HCT116 (cell line): ENCODE results near the gene IRF2.

Experiments
- JUND ChIP-seq: IDR thresholded peaks from 2 replicates; pipeline ENCODE4 v1.6.1; 2012
- POLR2AphosphoS5 ChIP-seq: IDR thresholded peaks from 2 replicates; pipeline ENCODE4 v1.6.1; 2011; ENCODE audit warnings: mild to moderate bottlenecking, low read depth, low read length, moderate library complexity
- TF ChIP-seq, protein P1 (sequence below): IDR thresholded peaks from 2 replicates; pipeline ENCODE4 v1.6.1; 2012
- TF ChIP-seq, protein P2 (sequence below), 3 experiments: fragments of 200-600 bp in 1 of 3; sonication (generic) in 1 of 3; IDR thresholded peaks in 2 of 3; conservative IDR thresholded peaks in 1 of 3; 2 replicates each; pipeline ENCODE4 v1.5.1; 2012 to 2017; ENCODE audit warnings: low read depth in 2 of 3, low read length in 2 of 3, antibody characterized with exemption in 1 of 3, borderline replicate concordance in 1 of 3, control low read depth in 1 of 3, mild to moderate bottlenecking in 1 of 3, mixed read lengths in 1 of 3, mixed run types in 1 of 3, moderate library complexity in 1 of 3; ENCODE audit not compliant: insufficient read depth in 1 of 3

DNA sequence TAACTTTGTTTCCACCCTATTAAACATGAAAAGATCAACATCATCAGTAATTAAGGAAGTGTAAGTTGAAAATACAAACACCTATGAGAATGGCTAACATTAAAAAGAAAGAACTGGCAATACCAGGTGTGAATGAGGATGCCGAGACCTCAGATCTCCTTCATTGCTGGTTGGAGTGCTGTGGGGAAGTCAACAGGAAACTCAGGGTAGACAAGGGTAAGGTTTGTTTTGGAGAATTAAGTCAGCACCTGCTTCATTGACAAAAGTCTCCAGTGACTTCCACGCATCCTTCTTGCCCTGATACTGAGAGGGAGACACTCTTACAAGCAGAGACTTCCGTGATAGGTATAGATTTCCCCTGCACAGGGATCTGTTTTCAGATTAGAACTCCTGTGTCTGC lies 106.1 kb downstream of the IRF2 start:
- TF ChIP-seq, protein P1, sequence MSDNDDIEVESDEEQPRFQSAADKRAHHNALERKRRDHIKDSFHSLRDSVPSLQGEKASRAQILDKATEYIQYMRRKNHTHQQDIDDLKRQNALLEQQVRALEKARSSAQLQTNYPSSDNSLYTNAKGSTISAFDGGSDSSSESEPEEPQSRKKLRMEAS, result no peak
- TF ChIP-seq, protein P2, sequence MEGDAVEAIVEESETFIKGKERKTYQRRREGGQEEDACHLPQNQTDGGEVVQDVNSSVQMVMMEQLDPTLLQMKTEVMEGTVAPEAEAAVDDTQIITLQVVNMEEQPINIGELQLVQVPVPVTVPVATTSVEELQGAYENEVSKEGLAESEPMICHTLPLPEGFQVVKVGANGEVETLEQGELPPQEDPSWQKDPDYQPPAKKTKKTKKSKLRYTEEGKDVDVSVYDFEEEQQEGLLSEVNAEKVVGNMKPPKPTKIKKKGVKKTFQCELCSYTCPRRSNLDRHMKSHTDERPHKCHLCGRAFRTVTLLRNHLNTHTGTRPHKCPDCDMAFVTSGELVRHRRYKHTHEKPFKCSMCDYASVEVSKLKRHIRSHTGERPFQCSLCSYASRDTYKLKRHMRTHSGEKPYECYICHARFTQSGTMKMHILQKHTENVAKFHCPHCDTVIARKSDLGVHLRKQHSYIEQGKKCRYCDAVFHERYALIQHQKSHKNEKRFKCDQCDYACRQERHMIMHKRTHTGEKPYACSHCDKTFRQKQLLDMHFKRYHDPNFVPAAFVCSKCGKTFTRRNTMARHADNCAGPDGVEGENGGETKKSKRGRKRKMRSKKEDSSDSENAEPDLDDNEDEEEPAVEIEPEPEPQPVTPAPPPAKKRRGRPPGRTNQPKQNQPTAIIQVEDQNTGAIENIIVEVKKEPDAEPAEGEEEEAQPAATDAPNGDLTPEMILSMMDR (IDR thresholded peaks at IDR 0.05 in 2 of 3, conservative IDR thresholded peaks at IDR 0.05 in 1 of 3; ENCODE audit: borderline replicate concordance in 1 of 3, insufficient read depth in 1 of 3, low read depth in 2 of 3, low read length in 2 of 3), result no peak
- TF ChIP-seq JUND, result no peak
- TF ChIP-seq POLR2AphosphoS5, result no peak
